Activated T-cell treated with anti-CD3 and anti-CD28 coated beads, Interleukin-2, amount 50 U/mL, for 48 hours (primary cell): ENCODE data around the gene CADPS.

Experiments used
- DNase-seq, 2 experiments: peaks; one replicate each; pipeline ENCODE4 v3.0.0-alpha.2; 2020

Gene CADPS

DNA sequence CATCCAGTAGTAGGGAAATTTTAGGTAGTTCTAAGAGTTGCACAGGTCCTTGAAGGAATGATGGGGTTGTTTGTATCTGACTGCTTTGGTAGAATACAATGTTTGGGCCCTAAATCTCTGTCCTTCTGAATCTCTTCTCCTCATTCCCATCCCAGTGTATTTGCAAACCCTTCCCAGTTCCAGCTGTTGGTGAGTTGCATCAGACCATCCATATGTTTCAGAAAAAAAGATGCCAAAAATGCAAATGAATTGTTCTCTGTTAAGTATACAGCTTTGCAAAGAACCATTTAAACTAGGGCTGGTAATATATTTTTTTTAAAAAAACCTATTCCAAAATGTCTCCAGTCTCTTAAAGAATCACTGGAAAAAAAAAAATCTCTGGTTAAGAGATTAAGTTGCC is 251.0 kb downstream of the CADPS start:
- no peak for DNase-seq

DNA sequence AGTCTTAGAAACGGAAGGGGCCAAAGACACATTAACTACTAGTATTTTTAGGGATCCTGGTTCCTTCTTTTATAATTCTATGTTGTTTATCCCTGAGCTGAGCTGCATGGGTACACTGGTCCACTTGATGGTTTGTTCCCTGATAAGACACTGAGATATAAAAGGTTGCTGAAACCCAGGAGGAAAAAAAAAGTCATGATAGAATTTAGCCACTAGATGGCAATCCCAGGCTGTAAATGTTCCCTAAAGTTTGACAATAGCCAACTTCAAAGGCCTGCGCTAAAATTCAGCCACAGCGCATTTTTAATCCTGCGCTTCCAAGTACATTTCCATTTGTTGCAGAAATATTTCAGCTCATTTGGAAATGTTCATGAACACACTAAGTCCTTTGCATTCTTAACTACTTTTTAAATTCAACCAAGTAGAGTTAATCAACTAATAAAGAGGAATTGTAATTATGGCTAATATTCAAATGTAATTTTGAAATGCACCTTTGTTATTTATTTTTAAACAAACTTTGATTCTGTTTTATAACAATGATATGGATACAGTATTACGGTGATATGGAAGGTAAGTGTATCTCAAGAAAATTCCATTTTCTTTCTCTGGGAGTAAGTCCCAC is 252.6 kb downstream of the CADPS start:
- DNase-seq = no peak

DNA sequence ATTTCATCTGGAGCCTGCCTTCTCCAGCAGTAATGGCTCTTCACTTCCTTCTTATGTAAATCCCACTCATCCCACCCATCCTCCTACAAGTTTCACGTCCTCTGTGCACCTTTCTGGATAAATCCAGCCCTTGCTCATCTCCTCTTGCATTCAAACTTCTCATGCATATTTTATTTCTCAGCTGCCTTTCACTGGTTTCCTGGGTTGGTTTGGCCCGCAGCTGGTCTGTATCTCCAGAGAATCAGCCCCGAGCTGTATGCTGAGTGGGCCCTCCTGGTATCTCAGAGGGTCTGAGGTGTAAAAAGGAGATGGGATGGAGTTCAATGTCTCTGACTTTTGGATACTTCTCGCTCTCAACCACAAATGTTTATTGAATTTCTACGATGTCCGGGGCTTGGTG is 253.3 kb downstream of the CADPS start:
- no peak for DNase-seq

DNA sequence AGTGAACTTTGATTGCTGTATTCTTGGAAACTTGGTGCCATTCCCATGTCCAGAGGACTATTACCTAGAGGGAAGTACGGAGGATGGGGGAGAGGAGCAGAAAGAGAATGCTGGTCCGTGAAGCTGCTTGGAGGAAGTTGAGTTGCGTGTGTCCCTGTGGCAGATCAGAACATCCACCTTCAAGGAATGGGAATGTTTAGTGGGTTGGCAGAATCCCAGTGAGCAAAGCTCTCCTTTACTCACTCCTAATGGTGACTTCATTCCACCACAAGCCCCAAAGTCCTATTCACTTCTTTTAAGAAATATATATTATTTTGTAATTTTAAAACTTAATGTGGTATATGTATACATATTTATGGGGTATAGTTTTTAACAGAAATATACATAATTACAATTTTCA is 254.0 kb downstream of the CADPS start:
- no peak for DNase-seq

DNA sequence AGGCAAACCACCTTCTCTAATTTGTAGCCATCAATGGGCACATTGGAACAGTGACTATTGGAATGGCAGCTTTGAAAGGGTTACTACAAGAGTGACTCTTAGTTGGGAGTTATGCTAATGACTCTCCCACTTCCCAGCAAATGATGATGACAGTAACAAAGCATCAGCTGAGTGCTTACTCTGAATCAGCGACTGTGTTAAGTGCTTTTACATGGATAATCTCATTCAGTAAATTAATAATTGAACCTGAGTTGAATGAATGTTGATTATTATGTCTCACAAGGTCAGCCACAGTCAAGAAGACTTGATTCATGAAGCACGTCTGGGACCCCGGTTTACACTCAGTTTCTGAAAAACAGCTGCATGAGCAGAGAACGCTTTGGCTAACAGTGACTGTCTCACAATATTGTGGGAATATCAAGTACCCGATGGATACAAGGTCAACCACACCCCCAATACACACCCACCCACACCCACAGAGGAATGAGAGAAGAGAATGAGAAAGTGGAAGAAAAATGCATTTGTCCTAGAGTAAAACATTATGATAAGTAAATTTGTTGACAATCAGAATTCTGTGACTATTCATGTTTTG is 259.9 kb downstream of the CADPS start:
- no peak for DNase-seq

DNA sequence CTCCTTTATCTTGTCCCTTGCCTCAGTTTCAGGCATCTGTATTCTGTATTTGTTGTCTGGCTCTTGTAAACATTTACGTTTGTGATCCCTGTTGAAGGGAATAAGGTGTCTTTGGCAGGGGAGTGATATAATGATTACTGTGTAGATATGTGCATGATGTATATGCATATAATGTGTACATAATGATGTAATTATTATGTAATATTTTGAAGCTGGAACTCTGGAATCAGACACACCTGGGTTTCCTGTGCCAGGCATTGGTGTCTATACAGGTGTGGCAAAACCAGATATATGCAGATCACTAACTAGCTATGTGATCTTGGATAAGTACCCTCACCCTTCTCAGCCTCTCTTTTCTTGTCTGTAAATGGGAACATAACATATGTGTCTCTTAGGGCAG is 260.7 kb downstream of the CADPS start:
- no peak for DNase-seq

DNA sequence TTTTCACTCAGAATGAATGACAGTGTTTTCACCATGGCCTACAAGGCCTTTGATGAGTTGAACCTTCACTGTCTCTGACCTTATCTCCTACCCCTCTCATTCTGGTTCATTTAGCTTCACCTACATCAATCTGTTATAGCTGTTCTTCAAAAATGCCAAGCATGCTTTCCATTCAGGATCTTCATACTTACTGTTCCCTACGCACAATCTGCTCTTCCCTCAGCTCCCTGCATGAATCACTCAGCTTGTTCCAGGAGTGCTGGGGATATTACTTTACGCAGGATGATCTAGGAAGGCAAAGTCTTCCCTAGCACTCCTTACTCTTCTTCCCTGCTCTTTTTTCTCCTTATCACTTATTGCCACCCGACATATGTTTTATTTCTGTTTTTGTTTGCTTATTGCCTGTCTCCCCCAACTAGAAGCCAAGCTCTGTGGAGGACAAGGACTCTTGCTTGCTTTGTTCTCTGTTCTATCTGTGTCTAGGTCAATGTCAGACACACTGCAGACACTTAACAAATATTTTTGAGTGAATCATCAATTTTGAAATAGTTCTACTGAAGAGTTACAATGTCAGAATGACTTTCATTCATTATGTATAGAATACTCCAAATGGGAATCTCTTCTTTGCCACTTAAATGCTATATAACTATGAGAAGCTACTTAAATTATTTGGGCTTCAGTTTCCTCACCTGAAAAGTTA is 263.5 kb downstream of the CADPS start:
- no peak for DNase-seq

DNA sequence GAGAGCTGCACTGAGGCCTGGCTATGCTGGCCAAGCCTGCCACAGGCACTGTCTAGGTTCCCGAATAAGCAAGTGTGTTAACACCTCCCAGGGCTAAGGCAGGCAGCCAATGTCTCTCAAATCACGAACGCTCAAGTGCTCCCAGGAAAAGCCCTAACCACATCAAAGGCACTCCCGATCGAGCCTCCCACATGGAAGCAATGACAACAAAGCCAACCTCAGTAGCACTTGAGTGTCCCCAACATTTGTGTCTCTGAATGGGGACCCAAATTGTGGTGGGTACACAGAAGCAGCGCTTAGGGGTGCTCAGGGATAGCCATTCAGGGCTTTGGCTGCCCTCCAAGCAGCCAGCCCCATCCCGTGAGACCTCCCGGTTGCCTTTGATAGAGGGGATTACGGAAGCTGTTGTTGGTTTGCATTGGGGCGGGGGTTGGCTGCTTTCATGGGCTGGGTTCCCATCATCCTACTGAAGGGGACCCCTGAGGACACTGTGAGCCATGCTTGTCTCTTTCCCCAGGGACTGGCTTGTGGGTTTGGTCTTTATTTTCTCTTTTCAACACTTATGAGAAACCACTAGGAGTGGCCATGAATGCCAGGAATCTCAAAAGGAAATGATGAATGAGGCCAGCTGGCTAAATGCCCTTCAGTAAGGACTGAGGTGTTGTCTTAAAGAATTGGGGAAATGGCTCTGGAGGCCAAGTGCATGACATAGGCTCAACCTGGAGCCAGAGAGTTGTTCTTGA is 267.8 kb downstream of the CADPS start:
- no peak for DNase-seq

DNA sequence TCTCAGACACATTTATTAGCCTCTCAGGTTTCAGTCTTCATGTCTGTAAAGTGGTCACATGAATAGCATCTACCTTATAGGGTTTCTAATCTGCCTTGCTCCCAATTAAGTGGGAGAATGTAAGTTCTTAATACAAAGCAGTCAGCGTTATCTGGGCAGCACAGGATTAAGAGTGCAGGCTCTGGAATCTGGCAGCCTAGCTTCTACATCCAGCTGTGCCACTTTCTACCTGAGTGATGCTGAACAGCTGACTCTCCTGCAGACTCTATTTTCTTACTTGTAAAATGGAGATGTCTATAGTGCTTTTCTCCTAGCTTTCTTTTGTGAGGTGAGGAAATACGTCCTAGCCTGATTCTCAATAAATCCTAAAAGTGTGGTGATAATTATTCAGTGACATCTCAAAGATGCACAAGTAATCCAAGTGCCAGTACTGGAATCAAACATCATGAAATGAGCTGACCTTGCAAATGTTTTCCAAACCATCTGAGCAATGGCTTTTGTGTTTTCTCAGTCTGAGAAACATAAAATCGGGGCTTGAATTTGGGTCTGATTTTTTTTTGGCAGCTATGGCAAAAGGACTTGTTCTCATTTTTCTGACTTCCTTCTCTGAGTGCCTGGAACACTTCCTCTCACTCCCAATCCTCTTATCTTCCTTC is 269.7 kb downstream of the CADPS start:
- DNase-seq = no peak

DNA sequence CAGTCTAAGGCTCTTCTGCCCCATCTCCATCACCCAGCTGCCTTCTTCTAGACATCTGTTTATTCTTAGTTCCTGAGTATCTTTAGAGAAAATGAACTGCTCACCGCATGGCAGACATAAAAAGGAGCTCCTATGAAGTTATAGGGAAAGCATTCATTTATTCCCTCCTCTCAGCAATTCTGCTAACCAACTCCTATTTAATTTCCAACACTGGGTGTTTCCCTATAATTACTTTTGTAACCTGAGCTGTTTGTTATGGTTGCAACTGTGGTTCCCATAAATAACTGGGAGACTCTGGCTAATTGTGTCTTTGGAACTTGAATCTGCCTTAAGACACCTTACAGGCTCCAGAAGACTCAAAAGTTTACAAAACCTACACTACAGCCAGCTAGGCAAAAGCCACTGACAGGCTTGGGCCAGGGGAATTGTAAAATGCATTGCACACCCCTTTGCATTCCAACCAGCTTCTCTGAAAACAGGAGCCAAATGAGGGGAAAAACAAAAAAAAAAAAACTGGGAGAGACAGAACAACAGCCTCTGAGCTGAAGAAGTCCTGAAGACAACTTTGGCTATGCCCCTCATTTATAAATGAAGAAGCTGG is 270.4 kb downstream of the CADPS start:
- DNase-seq = no peak

DNA sequence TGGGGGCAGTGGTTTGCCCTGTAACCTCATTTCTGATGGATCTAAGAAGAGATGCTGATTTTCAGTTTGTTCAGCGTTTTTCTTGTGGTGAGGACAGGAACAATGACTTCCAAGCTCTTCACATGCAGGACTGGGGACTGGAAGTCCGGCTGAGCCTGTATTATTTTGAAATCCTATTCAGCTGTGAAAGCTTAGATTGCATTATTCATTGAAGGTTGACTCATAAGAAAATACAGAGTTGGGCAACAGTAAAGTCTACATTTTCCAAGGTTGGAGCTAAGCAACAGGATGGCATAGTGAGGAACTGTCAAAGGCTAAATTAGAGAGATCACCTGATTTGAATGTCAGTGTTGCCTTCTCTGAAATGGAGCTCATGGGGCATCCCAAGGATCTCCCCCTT is 270.9 kb downstream of the CADPS start:
- no peak for DNase-seq

DNA sequence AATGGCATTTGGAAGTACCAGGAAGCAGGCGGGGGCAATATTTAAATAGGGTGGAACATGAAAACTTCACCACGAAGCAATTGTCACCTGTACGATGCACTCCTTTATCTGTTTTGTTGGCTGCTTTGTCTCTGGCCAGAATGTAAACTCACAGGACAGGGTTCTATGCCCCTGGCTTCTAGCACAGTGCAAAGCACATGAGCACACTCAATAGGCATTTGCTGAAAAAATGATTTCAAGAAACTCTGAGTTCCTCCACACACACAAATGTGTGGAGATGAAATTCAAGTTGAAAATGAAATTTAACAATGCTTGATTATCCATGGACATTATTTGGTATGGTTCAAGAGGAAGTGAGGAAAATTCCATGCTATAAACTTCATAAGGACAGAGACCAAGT is 272.2 kb downstream of the CADPS start:
- no peak for DNase-seq

DNA sequence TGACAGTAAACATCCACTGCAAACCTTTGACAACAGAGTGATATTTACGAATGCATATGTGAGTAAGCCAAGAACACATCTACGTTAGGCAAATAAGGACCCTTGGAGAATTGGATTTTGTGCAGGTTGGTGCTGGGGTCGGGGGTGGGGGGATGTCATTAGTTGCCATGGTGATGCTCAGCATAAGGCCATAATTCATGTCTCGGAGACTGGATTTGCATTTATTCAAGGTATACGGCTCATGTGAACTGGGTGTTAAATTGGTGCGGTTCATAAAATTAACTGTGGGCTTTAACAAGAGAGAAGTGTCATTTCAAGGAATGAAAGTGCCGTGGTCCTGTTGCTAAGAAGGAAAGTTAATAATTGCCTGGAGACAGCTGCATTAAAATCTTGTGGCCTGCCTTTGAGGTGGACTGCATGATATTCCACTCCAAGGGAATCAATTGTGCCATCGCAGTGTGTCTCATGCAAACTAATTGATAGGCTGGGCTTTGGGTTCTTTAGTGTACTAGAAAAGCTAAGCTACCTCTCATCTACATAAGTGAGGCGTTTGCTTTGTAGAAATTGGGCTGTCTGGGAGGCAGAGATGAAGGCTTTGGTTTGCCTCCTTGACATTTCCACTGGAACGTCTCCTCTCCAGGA is 273.0 kb downstream of the CADPS start:
- no peak for DNase-seq

DNA sequence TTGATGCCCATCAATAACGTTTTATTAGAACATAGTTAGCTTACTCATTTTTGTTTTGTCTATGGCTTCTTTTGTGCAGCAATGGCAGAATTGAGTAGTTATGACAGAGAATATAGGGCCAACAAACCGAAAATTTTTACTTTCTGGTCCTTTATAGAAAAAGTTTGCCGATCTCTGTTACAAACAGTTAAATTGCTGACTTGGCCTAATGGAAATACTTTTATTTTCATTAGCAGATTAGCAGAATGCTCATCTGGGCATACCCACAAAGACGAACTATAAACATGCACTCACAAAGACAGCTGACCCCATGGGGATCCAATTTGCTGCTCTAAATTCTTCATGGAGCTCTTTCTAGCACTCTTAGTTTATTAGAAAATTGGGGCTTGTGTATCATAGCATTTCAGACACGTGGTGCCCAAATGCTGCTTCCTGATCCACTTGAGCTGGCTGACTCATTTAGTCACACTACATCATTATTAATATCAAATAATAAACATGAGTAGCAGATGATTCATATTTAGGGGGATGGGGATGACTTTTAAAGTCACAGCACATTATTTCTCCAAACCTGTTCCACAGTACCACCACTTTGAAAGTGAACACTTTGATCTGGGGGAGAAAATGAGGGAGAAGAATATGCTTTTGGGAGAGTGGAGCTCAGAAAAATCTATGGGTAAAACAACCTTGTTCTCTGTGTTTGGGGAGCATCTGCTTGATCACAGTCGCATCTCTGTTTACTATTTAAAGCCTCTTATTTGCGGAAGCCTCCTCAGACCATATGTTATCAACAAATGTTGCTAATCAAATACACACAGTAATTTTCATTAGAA is 273.8 kb downstream of the CADPS start:
- DNase-seq = no peak

DNA sequence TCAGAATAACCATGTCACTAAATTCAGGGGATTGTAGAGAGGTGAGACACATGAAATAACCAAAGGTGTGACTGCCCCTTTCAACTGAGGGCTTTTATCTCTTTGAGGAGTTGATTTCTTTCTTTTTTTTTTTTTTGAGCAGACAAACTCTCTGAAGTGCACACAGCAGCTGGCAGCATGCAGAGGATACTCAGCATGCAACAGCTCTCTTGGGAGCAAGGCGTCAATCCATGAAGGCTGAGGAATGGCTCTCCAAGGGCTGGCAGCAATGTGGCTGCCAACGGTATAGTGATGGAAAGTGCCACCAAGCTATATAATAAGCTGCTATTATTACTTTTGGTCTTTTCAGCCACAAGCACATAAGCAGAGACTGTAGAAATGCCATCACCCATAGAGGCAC is 275.2 kb downstream of the CADPS start:
- DNase-seq = no peak

DNA sequence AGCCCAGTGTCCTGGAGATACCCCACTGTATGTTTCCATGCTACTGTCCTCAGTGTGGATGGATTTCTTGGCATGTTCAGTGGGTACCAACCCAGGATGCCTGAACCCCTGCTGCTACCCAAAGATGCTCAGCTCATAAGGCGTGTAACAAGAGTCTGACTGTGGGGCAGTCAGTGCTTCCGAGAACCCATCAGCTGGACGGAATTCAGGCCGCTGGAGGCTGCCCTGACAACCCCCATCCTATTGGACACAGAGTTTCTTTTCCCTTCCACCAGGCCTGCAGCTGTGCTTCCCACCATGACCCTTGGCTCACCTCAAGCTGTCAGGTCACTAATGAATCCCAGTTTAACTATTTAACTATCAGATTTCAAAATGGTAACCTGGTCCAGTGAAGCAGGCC is 277.7 kb downstream of the CADPS start:
- DNase-seq = no peak

DNA sequence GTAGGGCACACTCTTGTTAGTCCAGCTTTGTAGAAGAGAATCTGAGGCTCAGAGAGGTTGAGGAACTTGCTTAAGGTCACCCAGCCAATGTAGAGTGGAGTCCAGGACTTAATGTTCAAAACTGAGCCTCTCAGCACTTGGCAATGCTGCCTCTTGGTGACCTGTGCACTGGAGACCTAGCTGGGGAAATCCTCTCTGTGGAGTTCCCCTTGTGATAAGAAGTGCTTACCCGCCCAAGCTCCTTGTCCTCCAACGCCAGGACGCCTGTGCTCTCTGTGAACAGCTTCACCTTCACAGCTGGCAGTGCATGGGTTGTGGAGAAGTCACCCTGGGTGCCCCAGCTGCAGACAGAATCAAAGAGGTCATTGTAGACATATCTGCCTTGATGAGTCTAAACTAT is 282.8 kb downstream of the CADPS start:
- no peak for DNase-seq

DNA sequence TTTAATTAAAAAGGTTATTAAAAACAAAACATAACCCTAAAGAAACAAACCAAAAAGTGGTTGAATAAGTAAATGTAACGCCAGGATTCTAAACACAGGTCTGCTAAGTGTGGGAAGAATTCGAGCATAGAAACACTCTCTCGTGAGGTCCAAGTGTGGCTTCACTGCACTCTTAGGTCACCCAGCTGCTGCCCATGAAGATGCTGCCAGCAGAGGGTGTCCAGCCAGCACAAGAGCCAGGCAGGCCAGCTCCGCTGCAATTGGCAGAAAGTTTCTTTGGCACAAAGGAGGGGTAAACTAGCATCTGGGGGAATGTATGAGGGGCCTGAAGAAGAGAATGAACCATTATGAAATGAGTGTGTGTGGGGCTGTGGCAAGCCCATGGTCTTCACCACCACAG is 286.1 kb downstream of the CADPS start:
- DNase-seq = no peak

DNA sequence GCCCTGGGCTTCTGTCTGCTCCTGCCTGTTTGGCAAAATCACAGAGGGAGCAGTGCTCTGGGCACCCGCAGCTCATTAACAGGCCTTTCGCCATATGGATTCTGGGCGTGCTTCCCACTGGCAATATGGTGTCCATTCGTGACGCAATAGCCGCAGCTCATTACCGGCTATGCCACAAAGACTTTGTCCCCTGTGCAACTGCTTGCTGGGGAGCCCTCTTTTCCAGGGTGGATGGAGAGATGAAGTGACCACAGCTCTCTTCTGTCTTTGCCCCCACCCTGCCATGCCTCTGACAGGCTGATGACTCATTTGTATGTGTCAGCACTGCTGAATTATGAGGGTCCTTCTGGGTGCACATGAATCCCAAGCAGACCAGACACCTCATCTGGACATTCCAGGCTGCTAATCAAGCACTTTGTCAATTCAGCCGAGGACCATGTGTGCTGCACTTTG is 287.6 kb downstream of the CADPS start:
- DNase-seq = no peak

DNA sequence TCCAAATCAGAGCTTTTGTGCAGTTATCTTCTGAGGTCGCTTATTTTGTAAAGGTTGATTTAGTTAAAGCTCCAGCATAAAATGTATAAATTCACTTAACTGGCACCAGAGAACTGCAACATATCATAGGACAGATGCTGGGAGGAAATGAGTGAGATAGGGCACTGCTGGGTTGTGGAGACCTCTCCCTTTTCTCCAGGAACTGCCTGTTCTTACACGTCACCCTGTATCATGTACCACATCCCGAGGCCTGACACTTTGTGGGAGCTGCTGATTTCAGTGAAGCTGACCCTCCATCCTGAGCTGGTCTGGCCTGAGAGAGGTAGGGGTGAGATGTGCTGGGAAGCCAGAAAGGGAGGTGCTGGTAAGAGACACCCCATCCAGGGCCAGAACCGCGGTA is 288.0 kb downstream of the CADPS start:
- no peak for DNase-seq

DNA sequence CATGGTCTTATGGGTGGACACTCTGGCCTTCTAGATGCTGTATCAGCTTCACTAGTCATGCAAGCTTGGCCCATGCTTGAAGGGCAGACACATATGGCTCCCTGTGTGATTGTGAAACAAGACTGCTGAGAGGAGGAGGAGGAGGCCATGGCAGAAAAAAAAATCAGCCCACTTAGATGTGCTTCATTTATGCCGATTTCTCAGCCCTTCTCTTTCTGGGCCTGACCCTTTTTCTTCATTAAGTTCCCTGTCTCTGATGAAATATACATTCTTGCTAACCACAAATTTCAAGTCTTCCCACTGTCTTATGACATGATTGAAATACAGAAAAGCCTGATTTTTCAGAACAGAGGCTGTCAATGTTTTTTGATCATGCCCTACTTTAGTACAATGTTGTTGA is 288.9 kb downstream of the CADPS start:
- no peak for DNase-seq
